ENCODE data around the gene C3orf20.

Gene C3orf20

GRCh38 chr3:14758297-14758696, 83.4 kb downstream of the C3orf20 start:
- DNase-seq (ENCODE audit: low read depth, low spot score): no peak

DNA sequence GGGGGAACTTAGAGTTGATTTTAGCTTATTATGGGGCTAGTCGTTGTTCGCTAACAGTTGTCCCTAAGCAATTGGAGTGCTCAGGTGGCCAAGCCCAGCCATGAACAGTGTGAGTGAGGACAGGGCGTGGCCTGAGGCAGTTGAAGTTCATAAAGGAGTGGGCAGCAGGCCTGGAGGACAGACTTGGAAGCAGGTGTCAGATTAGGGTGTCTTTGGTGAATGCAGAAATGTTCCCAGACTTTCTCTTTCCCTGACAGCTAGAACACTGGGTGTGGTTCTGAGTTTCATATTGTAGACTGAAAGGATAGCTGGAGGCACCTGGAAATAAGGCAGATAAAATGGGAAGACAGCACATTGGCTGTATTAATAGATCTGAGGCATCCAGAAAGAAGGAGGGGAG, 84.0 kb downstream of the C3orf20 start:
- DNase-seq (ENCODE audit: low read depth, low spot score): no peak

- no peak for DNase-seq (ENCODE audit: low read depth, low spot score)
Measured at GRCh38 chr3:14760185-14760584, 85.2 kb downstream of the C3orf20 start.

DNA sequence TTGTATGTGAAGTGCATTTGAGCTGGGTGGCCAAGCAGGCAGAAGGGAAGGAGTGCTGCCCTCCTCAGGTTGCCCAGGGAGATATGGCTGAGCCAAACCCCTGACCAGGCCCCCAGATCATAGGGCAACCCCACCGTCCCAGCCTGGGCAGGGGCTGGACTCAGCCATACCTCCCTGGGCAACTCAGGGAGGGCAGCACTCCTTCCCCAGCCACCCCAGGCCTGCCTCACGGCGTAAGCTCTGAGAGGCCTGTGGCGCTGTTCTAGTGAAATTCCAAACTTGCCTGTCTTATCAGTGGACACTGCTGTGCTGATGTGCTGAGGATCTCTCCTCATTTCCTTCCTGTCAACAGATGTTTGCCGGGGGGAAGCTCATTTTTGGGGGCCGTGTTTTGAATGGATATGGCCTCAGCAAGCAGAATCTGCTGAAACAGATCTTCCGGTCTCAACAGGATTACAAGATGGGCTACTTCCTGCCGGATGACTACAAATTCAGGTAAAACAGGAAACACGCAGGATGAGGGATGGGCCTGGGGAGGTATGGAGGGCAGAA, 86.3 kb downstream of the C3orf20 start:
- no peak for DNase-seq (ENCODE audit: low read depth, low spot score)

GRCh38 chr3:14761866-14762265, 86.9 kb downstream of the C3orf20 start:
- DNase-seq (ENCODE audit: low read depth, low spot score): no peak

GRCh38 chr3:14762701-14763100, 87.8 kb downstream of the C3orf20 start:
- DNase-seq (ENCODE audit: low read depth, low spot score): no peak

- DNase-seq (ENCODE audit: low read depth, low spot score): no peak
Measured at GRCh38 chr3:14764331-14765059, 89.6 kb downstream of the C3orf20 start.

- no peak for DNase-seq (ENCODE audit: low read depth, low spot score)
Measured at GRCh38 chr3:14765060-14765400, 90.1 kb downstream of the C3orf20 start.

DNA sequence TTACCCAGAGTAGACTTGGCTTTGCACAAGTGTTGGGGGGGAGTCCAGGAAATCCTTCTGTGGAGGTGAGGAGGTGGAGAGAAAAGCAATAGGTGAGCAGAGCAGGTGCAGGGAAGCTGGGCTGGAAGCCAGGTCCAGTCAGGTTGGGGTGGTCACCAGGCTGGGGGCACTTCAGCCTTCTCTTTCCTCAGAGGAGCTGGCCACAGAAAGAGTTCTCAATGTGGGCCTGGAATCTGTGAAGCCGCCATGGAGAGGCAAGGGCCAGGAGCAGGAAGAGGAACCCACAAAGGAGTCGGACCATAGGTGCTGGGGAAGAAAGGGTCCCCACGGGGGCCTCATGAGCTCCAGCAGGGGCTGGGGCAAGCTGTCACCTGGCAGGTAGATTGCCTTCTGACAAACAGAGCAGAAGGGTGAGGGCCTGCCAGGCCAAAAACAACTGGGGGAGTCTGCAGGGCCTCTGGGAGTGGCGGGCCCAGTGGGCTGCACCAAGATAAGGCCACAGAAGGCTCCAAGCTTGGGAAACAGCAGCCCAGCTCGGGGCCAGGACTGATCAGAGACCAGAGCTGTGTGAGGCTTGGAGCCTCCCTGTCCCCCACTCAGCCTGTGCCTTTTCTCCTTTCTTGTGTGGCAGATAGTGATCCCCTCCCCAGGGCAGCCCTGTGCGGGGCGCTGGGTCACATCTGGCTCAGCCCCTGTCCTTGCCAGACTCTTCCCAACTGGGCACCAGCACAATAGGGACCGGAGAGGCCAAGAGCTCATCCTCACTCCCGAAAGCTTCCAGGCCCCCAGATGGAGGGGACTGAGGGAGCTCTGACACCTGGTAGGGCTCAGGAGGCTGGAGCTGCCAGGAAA, 90.9 kb downstream of the C3orf20 start:
- no peak for DNase-seq (ENCODE audit: low read depth, low spot score)

GRCh38 chr3:14766428-14767244, 91.7 kb downstream of the C3orf20 start:
- DNase-seq (ENCODE audit: low read depth, low spot score): no peak

DNA sequence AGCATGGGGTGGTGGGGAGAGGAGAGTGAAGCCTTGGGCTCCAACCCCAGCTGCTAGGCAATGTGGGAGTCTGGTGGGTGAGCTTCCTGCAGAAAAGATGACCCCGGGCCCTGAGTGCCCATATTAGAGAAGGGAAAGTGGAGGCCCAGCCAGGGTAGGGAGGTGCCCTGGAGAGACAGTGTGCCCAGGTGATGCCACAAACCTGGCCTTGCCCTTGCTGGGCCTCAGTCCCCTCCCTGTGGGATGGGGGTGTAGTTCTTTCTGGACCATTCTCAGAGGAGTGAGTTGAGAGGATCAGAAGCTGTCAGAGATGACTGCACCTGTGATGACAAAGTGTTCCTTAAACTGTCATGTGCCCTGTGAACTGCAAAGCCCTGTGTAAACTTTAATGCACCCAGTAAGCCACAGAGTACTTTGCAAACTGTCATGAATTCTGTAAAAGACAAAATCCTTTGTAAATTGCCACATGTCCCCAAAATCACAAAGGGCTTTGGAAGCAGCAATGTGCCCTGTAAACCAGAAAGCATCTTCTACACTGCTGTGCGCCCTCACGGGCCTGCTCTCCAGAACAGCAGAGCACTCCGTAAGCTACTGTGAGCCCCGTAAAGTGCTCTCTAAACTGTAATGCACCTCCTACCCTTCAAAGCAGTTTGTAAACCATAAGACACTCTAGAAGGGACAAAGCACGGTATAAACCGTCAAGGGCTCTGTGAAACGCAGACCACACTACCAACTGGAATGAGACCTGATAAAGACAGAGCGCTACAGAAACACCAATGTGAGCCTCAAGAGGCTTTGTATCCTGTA, 92.5 kb downstream of the C3orf20 start:
- DNase-seq (ENCODE audit: low read depth, low spot score): no peak

- no peak for DNase-seq (ENCODE audit: low read depth, low spot score)
Measured at GRCh38 chr3:14768182-14768790, 93.3 kb downstream of the C3orf20 start.

- DNase-seq (ENCODE audit: low read depth, low spot score): no peak
Measured at GRCh38 chr3:14768881-14769280, 93.9 kb downstream of the C3orf20 start.

GRCh38 chr3:14769544-14770325, 94.8 kb downstream of the C3orf20 start:
- no peak for DNase-seq (ENCODE audit: low read depth, low spot score)

- no peak for DNase-seq (ENCODE audit: low read depth, low spot score)
Measured at GRCh38 chr3:14770591-14770990, 95.7 kb downstream of the C3orf20 start.

GRCh38 chr3:14771593-14772497, 96.9 kb downstream of the C3orf20 start:
- DNase-seq (ENCODE audit: low read depth, low spot score): no peak

- no peak for DNase-seq (ENCODE audit: low read depth, low spot score)
Measured at GRCh38 chr3:14772533-14773138, 97.7 kb downstream of the C3orf20 start.

- no peak for DNase-seq (ENCODE audit: low read depth, low spot score)
Measured at GRCh38 chr3:14773281-14773680, 98.3 kb downstream of the C3orf20 start.

Measured in activated CD4-positive, CD25-positive, alpha-beta regulatory T cell treated with anti-CD3 and anti-CD28 coated beads, Interleukin-2, amount 50 U/mL, for 16 hours (primary cell).